Tibial nerve (tissue), 4 donors: ENCODE measurements around the gene ITM2C.

Source experiments
- EP300 ChIP-seq, 2 donors: sonication (generic); formaldehyde crosslinking; IDR thresholded peaks; one replicate each; pipeline ENCODE4 v1.6.1; 2017; ENCODE audit warnings: antibody characterized with exemption in 2 of 2, mild to moderate bottlenecking in 1 of 2
- TF ChIP-seq, protein P1 (sequence below), 5 experiments: fragments of 200-600 bp in 3 of 5; fragments of 450-650 bp in 2 of 5; sonication (generic) in 3 of 5; IDR thresholded peaks; one replicate each; pipeline ENCODE4 v1.5.1; 2016 to 2019; ENCODE audit warnings: antibody characterized with exemption in 5 of 5, mild to moderate bottlenecking in 3 of 5, moderate library complexity in 2 of 5

GRCh38 chr2:230872151-230872967 lies 7.6 kb downstream of the ITM2C start:
- TF ChIP-seq, protein P1, sequence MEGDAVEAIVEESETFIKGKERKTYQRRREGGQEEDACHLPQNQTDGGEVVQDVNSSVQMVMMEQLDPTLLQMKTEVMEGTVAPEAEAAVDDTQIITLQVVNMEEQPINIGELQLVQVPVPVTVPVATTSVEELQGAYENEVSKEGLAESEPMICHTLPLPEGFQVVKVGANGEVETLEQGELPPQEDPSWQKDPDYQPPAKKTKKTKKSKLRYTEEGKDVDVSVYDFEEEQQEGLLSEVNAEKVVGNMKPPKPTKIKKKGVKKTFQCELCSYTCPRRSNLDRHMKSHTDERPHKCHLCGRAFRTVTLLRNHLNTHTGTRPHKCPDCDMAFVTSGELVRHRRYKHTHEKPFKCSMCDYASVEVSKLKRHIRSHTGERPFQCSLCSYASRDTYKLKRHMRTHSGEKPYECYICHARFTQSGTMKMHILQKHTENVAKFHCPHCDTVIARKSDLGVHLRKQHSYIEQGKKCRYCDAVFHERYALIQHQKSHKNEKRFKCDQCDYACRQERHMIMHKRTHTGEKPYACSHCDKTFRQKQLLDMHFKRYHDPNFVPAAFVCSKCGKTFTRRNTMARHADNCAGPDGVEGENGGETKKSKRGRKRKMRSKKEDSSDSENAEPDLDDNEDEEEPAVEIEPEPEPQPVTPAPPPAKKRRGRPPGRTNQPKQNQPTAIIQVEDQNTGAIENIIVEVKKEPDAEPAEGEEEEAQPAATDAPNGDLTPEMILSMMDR (IDR thresholded peaks at IDR 0.05) = no peak
- no peak for TF ChIP-seq EP300 (IDR thresholded peaks at IDR 0.05)
